GM23248 (cell line): ENCODE data around the gene RTN4.

Experiments
- EZH2 ChIP-seq: fragments of 200-600 bp; sonication (generic); IDR thresholded peaks from 2 replicates; pipeline ENCODE4 v1.6.1; 2018; ENCODE audit warnings: antibody characterized with exemption, mild to moderate bottlenecking; ENCODE audit not compliant: insufficient read depth, poor library complexity, severe bottlenecking
- EZH2phosphoT487 ChIP-seq: fragments of 200-600 bp; sonication (generic); IDR thresholded peaks from 2 replicates; pipeline ENCODE4 v1.6.1; 2018; ENCODE audit warnings: antibody characterized with exemption, moderate library complexity, mild to moderate bottlenecking, low read depth; ENCODE audit not compliant: insufficient read depth

DNA sequence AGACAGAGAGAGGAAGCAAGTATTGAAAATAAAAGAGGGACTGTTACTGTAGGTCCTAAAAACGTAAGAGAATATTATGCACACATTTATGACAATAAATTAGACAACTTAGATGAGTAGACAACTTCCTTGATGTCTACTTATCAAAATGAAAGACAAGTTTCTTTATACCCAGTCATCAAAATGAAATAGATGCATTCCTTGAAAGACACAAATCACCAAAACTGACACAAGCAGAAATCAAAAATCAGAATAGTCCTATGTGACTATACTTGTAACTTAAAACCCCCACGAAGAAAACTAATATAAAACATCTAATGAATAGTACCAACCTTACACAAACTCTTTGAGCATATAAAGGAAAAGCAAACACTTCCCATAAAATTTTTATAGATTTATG is 14.5 kb downstream of the RTN4 start:
- no peak for TF ChIP-seq EZH2phosphoT487
- TF ChIP-seq EZH2 = no peak
